HG03103 (cell line): ENCODE results near the gene SEMG1.

Source experiments
- ATAC-seq: cut with Tn5 transposase; IDR thresholded peaks from one replicate; pipeline ENCODE4 v1.9.1; 2021; ENCODE audit warnings: low read depth; ENCODE audit not compliant: unreplicated experiment

The SEMG1 gene

GRCh38 chr20:45206725-45207124 lies at the start of gene SEMG1:
Gene SEMG1, plus strand, starts transcription at chr20:45207033. Its CDS starts 21 bp downstream, at chr20:45207054.
- ATAC-seq: no peak

GRCh38 chr20:45157962-45158361 lies 48.9 kb upstream of the SEMG1 start:
- ATAC-seq: no peak

GRCh38 chr20:45163083-45163803 lies 43.6 kb upstream of the SEMG1 start:
- ATAC-seq: no peak

GRCh38 chr20:45164906-45165305 lies 41.9 kb upstream of the SEMG1 start:
- no peak for ATAC-seq

GRCh38 chr20:45173522-45173921 lies 33.3 kb upstream of the SEMG1 start:
- no peak for ATAC-seq

- no peak for ATAC-seq
These were observed 32.1 kb upstream of the SEMG1 start, which contains the start of gene PI3 for GRCh38 chr20:45174434-45175364. Gene PI3, plus strand, starts transcription at chr20:45174902. Its CDS starts 21 bp downstream, at chr20:45174923.

- ATAC-seq: no peak
These were observed 30.1 kb upstream of the SEMG1 start for GRCh38 chr20:45176526-45177267.

- ATAC-seq: no peak
These were observed 27.7 kb upstream of the SEMG1 start for GRCh38 chr20:45179166-45179565.

- no peak for ATAC-seq
These were observed 25.2 kb upstream of the SEMG1 start for GRCh38 chr20:45181639-45182038.

GRCh38 chr20:45183084-45183483 lies 23.7 kb upstream of the SEMG1 start:
- no peak for ATAC-seq

GRCh38 chr20:45187693-45188092 lies 19.1 kb upstream of the SEMG1 start:
- no peak for ATAC-seq

GRCh38 chr20:45189067-45189609 lies 17.7 kb upstream of the SEMG1 start:
- no peak for ATAC-seq

GRCh38 chr20:45189861-45190260 lies 17.0 kb upstream of the SEMG1 start:
- ATAC-seq: no peak

- no peak for ATAC-seq
These were observed 14.9 kb upstream of the SEMG1 start for GRCh38 chr20:45191926-45192325.

- ATAC-seq: no peak
These were observed 13.5 kb upstream of the SEMG1 start for GRCh38 chr20:45193331-45193730.

GRCh38 chr20:45209924-45210323 lies 3.1 kb downstream of the SEMG1 start:
- no peak for ATAC-seq

GRCh38 chr20:45211569-45212474 lies 5.0 kb downstream of the SEMG1 start:
- no peak for ATAC-seq

- ATAC-seq: no peak
These were observed 6.0 kb downstream of the SEMG1 start for GRCh38 chr20:45212836-45213235.

GRCh38 chr20:45218124-45218523 lies 11.3 kb downstream of the SEMG1 start:
- no peak for ATAC-seq

- ATAC-seq: no peak
These were observed 11.8 kb downstream of the SEMG1 start for GRCh38 chr20:45218636-45219035.
